ENCODE measurements around the gene TMEM150B. TPM values are rescaled to one million over a fixed set of nuclear protein-coding genes. Genes with fewer than 3 reads are reported as not detected.

The TMEM150B gene
- total RNA-seq, 3 donors from 2014 or later (not counting 1 experiment from before 2014, with no cell fraction given): 0.87 to 2.1 TPM; not detected in 1

DNA sequence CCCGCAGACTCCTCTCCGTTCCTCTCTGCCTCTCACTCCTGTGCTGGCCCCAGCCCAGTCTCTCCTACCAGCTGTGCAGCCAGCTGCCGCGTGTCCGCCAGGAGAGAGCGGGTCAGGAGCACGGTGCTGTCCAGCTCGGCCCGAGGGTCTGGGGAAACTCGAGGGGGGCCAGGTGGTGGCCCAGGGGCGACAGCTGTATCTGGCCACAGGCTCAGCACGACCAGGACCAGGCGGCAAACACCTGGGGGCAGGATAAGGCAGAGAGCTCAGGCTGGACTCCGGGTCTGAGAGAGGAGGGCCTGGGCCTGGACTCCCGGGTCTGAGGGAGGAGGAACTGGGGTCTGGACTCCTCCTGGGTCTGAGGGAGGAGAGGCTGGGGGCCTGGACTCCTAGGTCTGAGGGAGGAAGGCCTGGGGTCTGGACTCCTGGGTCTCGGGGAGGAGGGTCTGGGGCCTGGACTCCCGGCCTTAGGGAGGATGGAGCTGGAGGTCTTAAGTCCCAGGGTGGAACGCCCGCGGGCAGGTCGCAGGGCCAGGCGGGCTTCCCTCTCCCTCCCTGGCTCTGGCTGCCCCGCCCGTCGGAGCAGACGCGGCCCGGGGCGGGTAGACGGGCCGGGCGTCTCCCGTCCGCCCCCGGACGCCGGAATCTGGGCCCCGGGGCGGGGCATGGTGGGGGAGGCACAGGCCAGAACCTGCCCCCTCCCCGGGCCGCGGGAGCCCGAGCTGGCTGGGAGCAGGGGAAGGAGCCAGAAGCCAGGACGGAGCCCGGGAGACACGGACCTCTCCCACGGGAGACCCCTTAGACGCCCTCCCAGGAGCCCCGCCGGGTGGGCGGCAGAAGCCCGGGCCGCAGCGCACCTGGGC lies 43.8 kb upstream of the TMEM150B start:
- DNase-seq (no peak), ATAC-seq (peak; percentile 21 to 50 (median 46))
- H3K9me3 ChIP-seq (ENCODE audit: control insufficient read depth, insufficient read depth, low read length): no peaks in the 10 kb centered on the region
- H3K27me3 ChIP-seq (ENCODE audit: control insufficient read depth, insufficient read depth, low read length): peaks cover 33% of the 10 kb centered on the region
- 16% methylated on average over 54 of the region's 54 CpGs for WGBS (ENCODE audit: insufficient coverage)
- no peak overlapping the region for H3K27ac Mint-ChIP-seq
- peaks cover 14% of the 10 kb centered on the region for H3K4me1 ChIP-seq (ENCODE audit: control insufficient read depth, insufficient read depth, low read length)
- H3K27me3 Mint-ChIP-seq (ENCODE audit: low read depth in 2 of 2): peaks cover 23 to 32% of the 10 kb centered on the region in 2 donors
- no peaks in the 10 kb centered on the region for H3K9me3 Mint-ChIP-seq
- no peak overlapping the region for H3K4me3 ChIP-seq (ENCODE audit: low read length)
- H3K36me3 Mint-ChIP-seq: no peaks in the 10 kb centered on the region
- peaks cover 0 to 6% of the 10 kb centered on the region in 2 donors for H3K4me1 Mint-ChIP-seq
- no peaks in the 10 kb centered on the region for H3K36me3 ChIP-seq (ENCODE audit: control insufficient read depth, insufficient read depth, low read length)
- TF ChIP-seq, protein P1, sequence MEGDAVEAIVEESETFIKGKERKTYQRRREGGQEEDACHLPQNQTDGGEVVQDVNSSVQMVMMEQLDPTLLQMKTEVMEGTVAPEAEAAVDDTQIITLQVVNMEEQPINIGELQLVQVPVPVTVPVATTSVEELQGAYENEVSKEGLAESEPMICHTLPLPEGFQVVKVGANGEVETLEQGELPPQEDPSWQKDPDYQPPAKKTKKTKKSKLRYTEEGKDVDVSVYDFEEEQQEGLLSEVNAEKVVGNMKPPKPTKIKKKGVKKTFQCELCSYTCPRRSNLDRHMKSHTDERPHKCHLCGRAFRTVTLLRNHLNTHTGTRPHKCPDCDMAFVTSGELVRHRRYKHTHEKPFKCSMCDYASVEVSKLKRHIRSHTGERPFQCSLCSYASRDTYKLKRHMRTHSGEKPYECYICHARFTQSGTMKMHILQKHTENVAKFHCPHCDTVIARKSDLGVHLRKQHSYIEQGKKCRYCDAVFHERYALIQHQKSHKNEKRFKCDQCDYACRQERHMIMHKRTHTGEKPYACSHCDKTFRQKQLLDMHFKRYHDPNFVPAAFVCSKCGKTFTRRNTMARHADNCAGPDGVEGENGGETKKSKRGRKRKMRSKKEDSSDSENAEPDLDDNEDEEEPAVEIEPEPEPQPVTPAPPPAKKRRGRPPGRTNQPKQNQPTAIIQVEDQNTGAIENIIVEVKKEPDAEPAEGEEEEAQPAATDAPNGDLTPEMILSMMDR (IDR thresholded peaks at IDR 0.05): no peak
- no peak overlapping the region for H3K27ac ChIP-seq (ENCODE audit: low read length)
- intact Hi-C loops (cut with micrococcal nuclease): no loop called here
- no peak overlapping the region for H3K4me3 Mint-ChIP-seq

DNA sequence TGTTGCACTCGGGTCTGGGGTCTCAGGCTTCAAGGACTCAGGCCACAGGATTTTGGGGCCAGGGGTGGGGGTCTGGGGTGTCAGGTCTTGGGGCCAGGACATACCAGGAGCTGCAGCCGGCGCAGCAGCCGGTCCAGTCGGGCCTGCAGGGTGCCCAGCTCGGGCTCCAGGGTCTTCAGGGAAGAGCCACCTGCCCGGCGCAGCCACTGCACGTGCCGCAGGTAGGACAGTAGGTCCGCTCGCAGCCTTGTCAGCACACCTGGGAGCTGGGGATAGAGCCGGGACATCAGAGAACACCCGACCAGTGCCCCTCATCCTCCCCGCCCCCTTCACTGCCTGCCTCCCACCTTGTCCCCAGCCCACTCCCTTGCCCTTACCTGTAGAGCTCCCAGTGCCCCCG lies 43.0 kb upstream of the TMEM150B start:
- intact Hi-C loops (cut with micrococcal nuclease): no loop called here
- DNase-seq: no peak
- no peak overlapping the region for H3K27ac ChIP-seq (ENCODE audit: low read length)
- H3K4me1 ChIP-seq (ENCODE audit: control insufficient read depth, insufficient read depth, low read length): peaks cover 14% of the 10 kb centered on the region
- H3K9me3 ChIP-seq (ENCODE audit: control insufficient read depth, insufficient read depth, low read length): no peaks in the 10 kb centered on the region
- peaks cover 31% of the 10 kb centered on the region for H3K27me3 ChIP-seq (ENCODE audit: control insufficient read depth, insufficient read depth, low read length)
- Mint-ChIP-seq H3K4me1 (peaks cover 0 to 6% of the 10 kb centered on the region in 2 donors), H3K27me3 (ENCODE audit: low read depth in 2 of 2) (peaks cover 18 to 27% of the 10 kb centered on the region in 2 donors), H3K27ac (no peak overlapping the region), H3K4me3 (no peak overlapping the region), H3K36me3 (no peaks in the 10 kb centered on the region), H3K9me3 (no peaks in the 10 kb centered on the region)
- H3K36me3 ChIP-seq (ENCODE audit: control insufficient read depth, insufficient read depth, low read length): no peaks in the 10 kb centered on the region
- 95% methylated on average over 16 of the region's 16 CpGs for WGBS (ENCODE audit: insufficient coverage)
- ATAC-seq: no peak
- TF ChIP-seq, protein P1 (IDR thresholded peaks at IDR 0.05): no peak
- no peak overlapping the region for H3K4me3 ChIP-seq (ENCODE audit: low read length)

DNA sequence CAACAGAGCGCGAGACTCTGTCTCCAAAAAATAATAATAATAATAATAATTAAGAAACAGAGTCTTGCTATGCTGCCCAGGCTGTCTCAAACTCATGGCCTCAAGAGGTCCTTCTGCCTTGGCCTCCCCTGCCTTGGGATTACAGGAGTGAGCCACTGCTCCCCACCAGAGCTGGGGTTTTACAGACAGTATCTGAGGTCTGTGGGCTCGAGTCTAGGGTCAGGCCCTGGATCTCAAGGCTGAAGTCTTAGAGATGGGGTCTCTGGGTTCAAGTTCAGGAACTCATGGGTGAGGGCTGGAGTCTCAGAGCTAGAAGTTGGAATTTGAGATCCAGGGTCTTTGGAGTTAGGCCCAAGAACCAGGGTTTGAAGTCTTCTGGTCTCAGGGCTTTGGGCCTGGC lies 41.6 kb upstream of the TMEM150B start:
- 85% methylated on average over 1 of the region's 3 CpGs for WGBS (ENCODE audit: insufficient coverage)

More for the DNA sequence above, 41.6 kb upstream of the TMEM150B start:
- DNase-seq: no peak
- H3K9me3 Mint-ChIP-seq: no peaks in the 10 kb centered on the region
- Histone ChIP-seq H3K27ac (ENCODE audit: low read length) (no peak overlapping the region), H3K9me3 (ENCODE audit: control insufficient read depth, insufficient read depth, low read length) (no peaks in the 10 kb centered on the region), H3K27me3 (ENCODE audit: control insufficient read depth, insufficient read depth, low read length) (peaks cover 21% of the 10 kb centered on the region), H3K4me1 (ENCODE audit: control insufficient read depth, insufficient read depth, low read length) (peaks cover 14% of the 10 kb centered on the region), H3K36me3 (ENCODE audit: control insufficient read depth, insufficient read depth, low read length) (no peaks in the 10 kb centered on the region), H3K4me3 (ENCODE audit: low read length) (no peak overlapping the region)
- H3K4me1 Mint-ChIP-seq: peaks cover 0 to 6% of the 10 kb centered on the region in 2 donors
- ATAC-seq: no peak
- no peak overlapping the region for H3K4me3 Mint-ChIP-seq
- H3K27me3 Mint-ChIP-seq (ENCODE audit: low read depth in 2 of 2): peaks cover 11 to 21% of the 10 kb centered on the region in 2 donors
- TF ChIP-seq, protein P1 (IDR thresholded peaks at IDR 0.05): no peak
- intact Hi-C loops (cut with micrococcal nuclease): no loop called here
- no peak overlapping the region for H3K27ac Mint-ChIP-seq
- no peaks in the 10 kb centered on the region for H3K36me3 Mint-ChIP-seq

Measured in natural killer cell (primary cell).